ENCODE results near the gene CHST11. TPM values are rescaled to one million over a fixed set of nuclear protein-coding genes. Genes with fewer than 3 reads are reported as not detected.
A peak's percentile ranks its signal among the peaks of the same experiment; 100 is the strongest.

Gene CHST11
- total and polyA plus RNA-seq, 10 donors, result 5.2 to 65.1 (median 48.4) TPM

DNA sequence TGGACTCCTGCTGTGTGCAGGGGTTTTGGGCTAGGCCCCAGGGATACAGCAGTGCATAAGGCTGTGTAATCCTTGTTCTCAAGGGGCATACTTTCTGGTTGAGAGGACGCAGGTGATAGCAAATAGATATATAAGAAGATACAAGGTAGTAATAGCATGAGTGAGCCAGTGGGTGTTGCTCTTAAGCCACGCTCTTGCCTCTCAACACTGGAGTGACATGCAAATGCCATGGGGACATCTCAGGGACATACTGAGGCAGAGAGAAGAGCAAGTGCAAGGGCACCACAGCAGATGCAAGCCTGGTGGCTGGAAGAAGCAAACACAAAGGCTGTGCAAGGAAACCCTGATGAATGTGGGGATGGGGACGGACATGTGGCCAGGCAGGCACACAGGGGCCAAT is 223.3 kb downstream of the CHST11 start:
- intact Hi-C loops (cut with DNase I; ENCODE audit: low total_unique reads), result no loop called here
- no peaks in the 10 kb centered on the region for H3K9me3 ChIP-seq
- H3K4me1 ChIP-seq, result peaks cover 17 to 92% (median 57%) of the 10 kb centered on the region in 6 donors
- H3K27ac ChIP-seq, result peak overlapping the region in 3 of 8 donors; percentile 26 to 56 (median 31)
- WGBS, 5 donors, result 65 to 82% (median 73%) methylated on average over 3 of the region's 3 CpGs
- no peak for DNase-seq
- TF ChIP-seq POLR2AphosphoS5 (IDR thresholded peaks at IDR 0.05) (peak in 1 of 3 donors; percentile 20), POLR2A (IDR thresholded peaks at IDR 0.05) (no peak)
- TF ChIP-seq, protein P1, sequence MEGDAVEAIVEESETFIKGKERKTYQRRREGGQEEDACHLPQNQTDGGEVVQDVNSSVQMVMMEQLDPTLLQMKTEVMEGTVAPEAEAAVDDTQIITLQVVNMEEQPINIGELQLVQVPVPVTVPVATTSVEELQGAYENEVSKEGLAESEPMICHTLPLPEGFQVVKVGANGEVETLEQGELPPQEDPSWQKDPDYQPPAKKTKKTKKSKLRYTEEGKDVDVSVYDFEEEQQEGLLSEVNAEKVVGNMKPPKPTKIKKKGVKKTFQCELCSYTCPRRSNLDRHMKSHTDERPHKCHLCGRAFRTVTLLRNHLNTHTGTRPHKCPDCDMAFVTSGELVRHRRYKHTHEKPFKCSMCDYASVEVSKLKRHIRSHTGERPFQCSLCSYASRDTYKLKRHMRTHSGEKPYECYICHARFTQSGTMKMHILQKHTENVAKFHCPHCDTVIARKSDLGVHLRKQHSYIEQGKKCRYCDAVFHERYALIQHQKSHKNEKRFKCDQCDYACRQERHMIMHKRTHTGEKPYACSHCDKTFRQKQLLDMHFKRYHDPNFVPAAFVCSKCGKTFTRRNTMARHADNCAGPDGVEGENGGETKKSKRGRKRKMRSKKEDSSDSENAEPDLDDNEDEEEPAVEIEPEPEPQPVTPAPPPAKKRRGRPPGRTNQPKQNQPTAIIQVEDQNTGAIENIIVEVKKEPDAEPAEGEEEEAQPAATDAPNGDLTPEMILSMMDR (IDR thresholded peaks at IDR 0.05 in 8 of 11, conservative IDR thresholded peaks at IDR 0.05 in 3 of 11), result peak in 7 of 11 experiments; percentile 24 to 43 (median 28)
- H3K36me3 ChIP-seq, result no peaks in the 10 kb centered on the region
- H3K4me3 ChIP-seq, result peak overlapping the region in 1 of 8 donors; percentile 6
- no peaks in the 10 kb centered on the region for H3K27me3 ChIP-seq (replicated peaks in 1 of 7)

DNA sequence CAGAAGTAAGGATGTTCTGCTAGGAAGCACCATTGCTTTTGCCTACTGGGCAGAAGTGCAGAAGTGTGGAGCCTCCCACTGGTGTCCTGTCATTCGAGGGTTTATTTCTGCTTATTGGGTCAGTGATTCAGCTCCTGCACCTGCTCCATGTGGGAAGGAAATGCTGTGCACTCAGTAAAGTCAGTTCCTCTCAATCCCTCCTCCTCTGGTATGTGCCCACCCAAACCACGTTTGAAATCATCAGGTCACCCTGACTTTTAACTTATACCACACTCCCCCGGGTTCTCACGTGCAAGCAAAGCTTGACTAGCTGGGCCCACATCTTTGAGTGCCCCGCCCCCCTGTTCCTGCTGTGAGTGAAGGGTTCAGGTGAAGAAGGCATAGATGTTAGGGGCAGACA is 223.7 kb downstream of the CHST11 start:
- TF ChIP-seq, protein P1 (IDR thresholded peaks at IDR 0.05 in 8 of 11, conservative IDR thresholded peaks at IDR 0.05 in 3 of 11), result no peak
- TF ChIP-seq POLR2AphosphoS5 (IDR thresholded peaks at IDR 0.05), result no peak
- TF ChIP-seq POLR2A (IDR thresholded peaks at IDR 0.05), result no peak
- Histone ChIP-seq H3K27me3 (replicated peaks in 1 of 7) (no peaks in the 10 kb centered on the region), H3K36me3 (no peaks in the 10 kb centered on the region), H3K4me1 (peaks cover 17 to 95% (median 57%) of the 10 kb centered on the region in 6 donors), H3K4me3 (peak overlapping the region in 1 of 8 donors; percentile 6), H3K27ac (peak overlapping the region in 3 of 8 donors; percentile 26 to 56 (median 31)), H3K9me3 (no peaks in the 10 kb centered on the region)
- intact Hi-C loops (cut with DNase I; ENCODE audit: low total_unique reads), result no loop called here
- DNase-seq, result no peak
- WGBS, 5 donors, result 29 to 50% (median 38%) methylated on average over 5 of the region's 5 CpGs

DNA sequence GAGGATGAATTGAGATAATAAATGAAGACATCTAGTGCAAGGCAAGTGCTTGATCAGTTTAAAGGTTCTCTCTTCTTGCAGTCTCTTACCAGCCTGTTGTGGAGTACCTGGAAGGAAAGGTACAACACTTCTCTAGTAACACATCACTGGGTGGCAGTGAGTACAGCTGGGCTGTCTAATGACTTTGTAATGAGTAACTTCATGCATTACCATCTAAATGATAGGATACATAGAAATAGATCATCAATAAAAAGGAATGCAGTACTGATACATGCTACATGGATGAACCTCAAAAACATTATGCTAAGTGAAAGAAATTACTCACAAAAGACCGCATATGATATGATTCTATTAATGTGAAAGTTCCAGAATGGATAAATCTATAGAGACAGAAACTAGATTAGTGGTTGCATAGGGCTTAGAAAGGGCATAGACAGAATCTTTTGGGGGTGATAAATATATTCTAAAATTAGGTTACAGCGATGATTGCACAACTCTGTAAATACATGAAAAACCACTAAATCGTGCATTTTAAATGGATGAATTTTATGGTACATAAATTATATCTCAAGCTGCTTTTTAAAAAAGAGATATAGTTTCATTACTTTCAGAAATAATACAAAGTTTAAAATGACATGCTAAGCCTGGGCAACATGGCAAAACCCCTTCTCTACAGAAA is 224.4 kb downstream of the CHST11 start:
- intact Hi-C loops (cut with DNase I; ENCODE audit: low total_unique reads), result no loop called here
- 38 to 75% (median 59%) methylated on average over 3 of the region's 3 CpGs for WGBS, 5 donors

More for the DNA sequence above, 224.4 kb downstream of the CHST11 start:
- no peak overlapping the region for H3K4me3 ChIP-seq
- no peaks in the 10 kb centered on the region for H3K36me3 ChIP-seq
- no peaks in the 10 kb centered on the region for H3K27me3 ChIP-seq (replicated peaks in 1 of 7)
- no peak for DNase-seq
- peak overlapping the region in 3 of 8 donors; percentile 31 to 91 (median 88) for H3K27ac ChIP-seq
- no peaks in the 10 kb centered on the region for H3K9me3 ChIP-seq
- H3K4me1 ChIP-seq, result peaks cover 17 to 99% (median 62%) of the 10 kb centered on the region in 6 donors
- TF ChIP-seq POLR2AphosphoS5 (IDR thresholded peaks at IDR 0.05) (no peak), POLR2A (IDR thresholded peaks at IDR 0.05) (no peak)
- TF ChIP-seq, protein P1 (IDR thresholded peaks at IDR 0.05 in 8 of 11, conservative IDR thresholded peaks at IDR 0.05 in 3 of 11), result no peak

Measured in spleen (tissue), 11 donors.